GM23248 (cell line): ENCODE data around the gene AK8. TPM values are rescaled to one million over a fixed set of nuclear protein-coding genes. Genes with fewer than 3 reads are reported as not detected.

Experiments
- DNase-seq: peaks from one replicate; pipeline ENCODE4 v3.0.0-alpha.2; 2015
- H2AFZ ChIP-seq: fragments of 200-600 bp; sonication (generic); 2 replicates; pipeline ENCODE4 v1.6.1; 2016; ENCODE audit warnings: antibody characterized with exemption
- H3F3A ChIP-seq: fragments of 200-600 bp; sonication (generic); 2 replicates; pipeline ENCODE4 v1.6.1; 2016; ENCODE audit warnings: mild to moderate bottlenecking, antibody characterized with exemption, mixed run types; ENCODE audit not compliant: insufficient read depth
- H3K27ac ChIP-seq: fragments of 200-600 bp; sonication (generic); 2 replicates; pipeline ENCODE4 v1.5.1; 2016; ENCODE audit warnings: mild to moderate bottlenecking
- H3K27me3 ChIP-seq: fragments of 200-600 bp; sonication (generic); replicated peaks from 2 replicates; pipeline ENCODE4 v1.6.1; 2016; ENCODE audit warnings: mild to moderate bottlenecking; ENCODE audit not compliant: insufficient read depth
- H3K36me3 ChIP-seq: fragments of 200-600 bp; sonication (generic); 2 replicates; pipeline ENCODE4 v1.6.1; 2016; ENCODE audit warnings: low read depth, mild to moderate bottlenecking
- H3K4me1 ChIP-seq: fragments of 200-600 bp; sonication (generic); 2 replicates; pipeline ENCODE4 v1.6.1; 2016; ENCODE audit warnings: mild to moderate bottlenecking; ENCODE audit not compliant: insufficient read depth
- H3K4me2 ChIP-seq: fragments of 200-600 bp; sonication (generic); one replicate; pipeline ENCODE4 v1.6.1; 2016; ENCODE audit warnings: mild to moderate bottlenecking; ENCODE audit not compliant: unreplicated experiment
- H3K4me3 ChIP-seq: fragments of 200-600 bp; sonication (generic); 2 replicates; pipeline ENCODE4 v1.5.1; 2016; ENCODE audit warnings: mild to moderate bottlenecking
- H3K79me2 ChIP-seq: fragments of 200-600 bp; sonication (generic); 2 replicates; pipeline ENCODE4 v1.6.1; 2016; ENCODE audit warnings: mild to moderate bottlenecking; ENCODE audit not compliant: insufficient read depth
- H3K9ac ChIP-seq: fragments of 200-600 bp; sonication (generic); 2 replicates; pipeline ENCODE4 v1.6.1; 2016; ENCODE audit warnings: mild to moderate bottlenecking
- H3K9me2 ChIP-seq: fragments of 200-600 bp; sonication (generic); 2 replicates; pipeline ENCODE4 v1.6.1; 2016; ENCODE audit warnings: mixed run types, mild to moderate bottlenecking, moderate library complexity; ENCODE audit not compliant: insufficient read depth
- H3K9me3 ChIP-seq: fragments of 200-600 bp; sonication (generic); one replicate; pipeline ENCODE4 v1.6.1; 2017; ENCODE audit warnings: low read depth
- H4K20me1 ChIP-seq: fragments of 200-600 bp; sonication (generic); 2 replicates; pipeline ENCODE4 v1.6.0; 2016; ENCODE audit not compliant: insufficient read depth
- EZH2 ChIP-seq: fragments of 200-600 bp; sonication (generic); IDR thresholded peaks from 2 replicates; pipeline ENCODE4 v1.6.1; 2018; ENCODE audit warnings: antibody characterized with exemption, mild to moderate bottlenecking; ENCODE audit not compliant: insufficient read depth, poor library complexity, severe bottlenecking
- EZH2phosphoT487 ChIP-seq: fragments of 200-600 bp; sonication (generic); IDR thresholded peaks from 2 replicates; pipeline ENCODE4 v1.6.1; 2018; ENCODE audit warnings: antibody characterized with exemption, moderate library complexity, mild to moderate bottlenecking, low read depth; ENCODE audit not compliant: insufficient read depth
- WGBS, 2 experiments: methylation state at CpG; one replicate each; pipeline ENCODE4 v1.1.6; 2015 to 2017; ENCODE audit warnings: low lambda C conversion rate in 2 of 2, low coverage in 1 of 2; ENCODE audit errors: missing lambda C conversion rate in 2 of 2; 5-methylcytosine and 5-hydroxymethylcytosine counted together
- in situ Hi-C: fragments of 300-500 bp; cut with MboI; formaldehyde crosslinking; loops from 2 replicates; pipeline ENCODE4 v1.15.0; 2020
- polyA plus RNA-seq: library from polyadenylated mRNA; unstranded; fragments of >200 nt; fragmentation: Nextera tagmentation; extraction: Ambion mirVana; gene quantifications from 2 replicates; pipeline ENCODE4 v1.2.1, GENCODE V29; 2016
- total RNA-seq: library from RNA; depleted of rRNA; stranded (reverse); fragments of >200 nt; shearing (Covaris generic); gene quantifications from 2 replicates; pipeline ENCODE4 v1.2.3, GENCODE V29; 2014

The AK8 gene
- total and polyA plus RNA-seq, 2 experiments from 2014 or later, result 0.32 to 0.89 TPM

DNA sequence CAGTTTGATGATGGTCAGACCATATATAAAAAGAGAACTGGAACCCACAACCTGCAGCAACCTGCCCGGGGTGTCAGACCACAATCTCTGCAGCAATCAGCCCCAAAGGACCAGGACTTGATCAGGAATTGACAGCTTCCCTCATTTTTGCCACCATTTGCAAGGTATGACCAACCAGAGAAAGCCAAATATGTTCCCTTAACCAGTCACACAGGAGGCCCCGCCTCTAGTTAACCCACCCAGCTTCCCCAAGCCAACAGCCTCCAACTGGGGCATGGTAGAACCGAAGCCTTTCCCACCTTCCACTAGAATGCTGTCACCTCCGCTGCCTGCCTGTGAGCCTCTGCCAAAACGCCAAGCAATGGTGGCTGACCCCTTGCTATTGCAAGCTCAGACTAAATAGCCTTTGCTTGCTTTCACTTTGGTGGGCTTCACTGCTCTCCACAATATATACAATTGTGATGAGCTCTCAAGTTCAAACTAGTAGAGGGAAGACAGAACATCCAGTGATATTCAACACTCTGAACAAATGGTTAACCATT lies 86.3 kb downstream of the AK8 start:
- H3K4me1 ChIP-seq, result no peaks in the 10 kb centered on the region
- no peak overlapping the region for H3K9ac ChIP-seq
- no peak overlapping the region for H3K27ac ChIP-seq
- no peak overlapping the region for H3K4me3 ChIP-seq
- no peak overlapping the region for H2AFZ ChIP-seq
- no peaks in the 10 kb centered on the region for H3K9me3 ChIP-seq
- no peaks in the 10 kb centered on the region for H3K79me2 ChIP-seq
- peaks cover 58% of the 10 kb centered on the region for H3K27me3 ChIP-seq
- no peak overlapping the region for H3K4me2 ChIP-seq
- in situ Hi-C loops, result loop anchor here (10.0 kb wide), 1 partner anchor 287 kb away; no protein-coding TSS in a partner anchor
- no peak for TF ChIP-seq EZH2phosphoT487
- TF ChIP-seq EZH2, result no peak
- H3K9me2 ChIP-seq, result no peaks in the 10 kb centered on the region
- WGBS, 2 experiments, result 64 to 69% methylated on average over 5 of the region's 5 CpGs
- no peaks in the 10 kb centered on the region for H3K36me3 ChIP-seq
- H3F3A ChIP-seq, result no peaks in the 10 kb centered on the region
- no peaks in the 10 kb centered on the region for H4K20me1 ChIP-seq
- DNase-seq, result no peak

DNA sequence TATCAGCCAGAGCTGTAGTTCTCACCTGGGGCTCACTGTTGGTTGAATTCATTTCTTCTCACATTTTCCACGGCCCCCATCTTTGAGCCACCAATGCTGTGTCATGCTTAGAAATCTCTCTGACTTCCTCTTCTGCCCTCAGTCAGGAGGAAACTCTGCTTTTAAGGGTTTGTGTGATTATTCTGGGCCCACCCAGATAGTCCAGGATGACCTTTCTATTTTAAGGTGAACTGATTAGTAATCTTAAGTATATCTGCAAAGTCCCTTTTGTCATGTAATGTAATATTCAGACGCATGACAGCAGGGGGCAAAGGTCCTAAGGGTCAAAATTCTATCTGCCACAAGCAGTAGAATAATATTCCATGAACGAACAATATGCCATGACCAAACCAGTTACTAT lies 88.4 kb downstream of the AK8 start:
- in situ Hi-C loops, result loop anchor here (10.0 kb wide), 1 partner anchor 285 kb away; no protein-coding TSS in a partner anchor
- Histone ChIP-seq H3K4me3 (no peak overlapping the region), H3F3A (no peaks in the 10 kb centered on the region), H3K79me2 (no peaks in the 10 kb centered on the region), H3K36me3 (no peaks in the 10 kb centered on the region), H3K9me2 (no peaks in the 10 kb centered on the region), H3K4me1 (no peaks in the 10 kb centered on the region), H3K27ac (no peak overlapping the region), H3K4me2 (no peak overlapping the region), H2AFZ (no peak overlapping the region), H4K20me1 (no peaks in the 10 kb centered on the region), H3K27me3 (peaks cover 59% of the 10 kb centered on the region), H3K9me3 (no peaks in the 10 kb centered on the region), H3K9ac (no peak overlapping the region)
- no peak for DNase-seq
- TF ChIP-seq EZH2 (no peak), EZH2phosphoT487 (no peak)
- 54 to 68% methylated on average over 3 of the region's 3 CpGs for WGBS, 2 experiments

DNA sequence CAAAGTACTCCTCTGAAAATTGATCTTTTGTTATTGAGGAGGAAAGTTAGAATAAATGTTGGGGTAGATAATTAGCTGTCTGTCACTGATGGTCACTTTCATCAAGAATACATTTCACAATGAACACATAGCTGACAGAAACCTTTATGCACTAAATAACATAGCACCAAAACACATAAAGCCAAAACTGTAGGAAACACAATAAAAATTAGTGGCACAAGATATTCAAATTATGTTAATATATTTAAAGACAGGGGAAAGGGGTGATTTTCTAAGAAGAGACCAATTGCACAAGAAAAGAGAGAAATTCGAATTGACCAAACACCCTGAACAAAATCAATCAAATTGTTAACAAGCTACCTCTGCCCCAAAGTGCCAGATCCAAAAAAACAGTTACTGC lies 89.7 kb downstream of the AK8 start:
- Histone ChIP-seq H3K4me2 (no peak overlapping the region), H3K36me3 (no peaks in the 10 kb centered on the region), H3K9ac (no peak overlapping the region), H3K79me2 (no peaks in the 10 kb centered on the region), H3K4me3 (no peak overlapping the region), H3K9me3 (no peaks in the 10 kb centered on the region), H2AFZ (no peak overlapping the region), H3K4me1 (no peaks in the 10 kb centered on the region), H3K27ac (no peak overlapping the region), H3K27me3 (peaks cover 46% of the 10 kb centered on the region), H3K9me2 (no peaks in the 10 kb centered on the region), H3F3A (no peaks in the 10 kb centered on the region), H4K20me1 (no peaks in the 10 kb centered on the region)
- DNase-seq, result no peak
- no peak for TF ChIP-seq EZH2
- TF ChIP-seq EZH2phosphoT487, result no peak
- 13 to 30% methylated on average over 1 of the region's 1 CpG for WGBS, 2 experiments
- in situ Hi-C loops, result no loop called here

DNA sequence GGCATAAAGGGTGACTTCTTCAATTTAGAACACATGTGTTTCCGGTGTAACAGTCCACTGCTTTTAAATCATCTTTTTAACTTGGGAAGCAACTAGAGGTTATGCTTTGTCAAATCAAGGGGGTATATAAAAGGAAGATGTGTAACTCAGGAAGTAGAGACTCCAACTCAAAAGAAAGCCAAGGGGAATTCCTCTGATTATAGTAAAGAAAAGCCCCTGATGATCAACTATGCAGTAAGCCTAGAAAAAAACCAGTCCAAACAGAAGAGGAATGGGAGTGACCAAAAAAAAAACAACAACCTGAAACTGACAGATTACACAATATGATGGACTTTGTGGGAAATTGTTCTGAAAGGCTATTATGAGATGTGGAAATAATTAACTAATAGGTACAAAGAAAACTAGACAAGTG lies 90.3 kb downstream of the AK8 start:
- H4K20me1 ChIP-seq, result no peaks in the 10 kb centered on the region
- no peak for TF ChIP-seq EZH2phosphoT487
- no peak for TF ChIP-seq EZH2
- H3K27ac ChIP-seq, result no peak overlapping the region
- peaks cover 40% of the 10 kb centered on the region for H3K27me3 ChIP-seq
- H3K9me3 ChIP-seq, result no peaks in the 10 kb centered on the region
- H3K9ac ChIP-seq, result no peak overlapping the region
- no peak overlapping the region for H2AFZ ChIP-seq
- in situ Hi-C loops, result no loop called here
- H3K4me2 ChIP-seq, result no peak overlapping the region
- H3K36me3 ChIP-seq, result no peaks in the 10 kb centered on the region
- no peaks in the 10 kb centered on the region for H3K9me2 ChIP-seq
- no peak overlapping the region for H3K4me3 ChIP-seq
- DNase-seq, result no peak
- no peaks in the 10 kb centered on the region for H3K4me1 ChIP-seq
- 36 to 48% methylated on average over 1 of the region's 1 CpG for WGBS, 2 experiments
- no peaks in the 10 kb centered on the region for H3K79me2 ChIP-seq
- no peaks in the 10 kb centered on the region for H3F3A ChIP-seq
